HG02678 (cell line): ENCODE results near the gene NOCT.
"Not testable (repeated sequence)": the region's sequence is repeated elsewhere in the genome, so short reads cannot be mapped to it uniquely, and the experiment has no call there.

Experiments used
- ATAC-seq: cut with Tn5 transposase; IDR thresholded peaks from one replicate; pipeline ENCODE4 v1.9.1; 2021; ENCODE audit warnings: mild to moderate bottlenecking, moderate library complexity; ENCODE audit not compliant: unreplicated experiment

Gene NOCT

GRCh38 chr4:139044291-139044690 lies 28.7 kb downstream of the NOCT start:
- no peak for ATAC-seq

GRCh38 chr4:139048026-139048425 lies 32.4 kb downstream of the NOCT start:
- ATAC-seq = no peak

GRCh38 chr4:139050446-139050845 lies 34.9 kb downstream of the NOCT start:
- no peak for ATAC-seq

GRCh38 chr4:139053909-139054308 lies 38.3 kb downstream of the NOCT start:
- no peak for ATAC-seq

GRCh38 chr4:139054791-139055505 lies 39.4 kb downstream of the NOCT start:
- ATAC-seq = no peak

GRCh38 chr4:139059026-139059425 lies 43.4 kb downstream of the NOCT start:
- ATAC-seq = not testable (repeated sequence)

GRCh38 chr4:139060591-139060990 lies 45.0 kb downstream of the NOCT start:
- no peak for ATAC-seq

GRCh38 chr4:139076016-139076744 lies 60.6 kb downstream of the NOCT start:
- no peak for ATAC-seq

- ATAC-seq = no peak
Observed at GRCh38 chr4:139077567-139078355, 62.2 kb downstream of the NOCT start.

GRCh38 chr4:139078926-139079325 lies 63.3 kb downstream of the NOCT start:
- no peak for ATAC-seq

GRCh38 chr4:139082750-139083606 lies 67.4 kb downstream of the NOCT start:
- ATAC-seq = peak; percentile 82

- peak; percentile 26 for ATAC-seq
Observed at GRCh38 chr4:139083607-139083955, 68.0 kb downstream of the NOCT start.

GRCh38 chr4:139083956-139084803 lies 68.6 kb downstream of the NOCT start:
- peak; percentile 62 for ATAC-seq

GRCh38 chr4:139084804-139085093 lies 69.2 kb downstream of the NOCT start:
- ATAC-seq = no peak

- ATAC-seq = no peak
Observed at GRCh38 chr4:139085141-139085540, 69.6 kb downstream of the NOCT start.

- no peak for ATAC-seq
Observed at GRCh38 chr4:139092271-139092670, 76.7 kb downstream of the NOCT start.
